NB4 (cell line): Measurements from ENCODE around the gene WASF3.

ENCODE experiments used
- MYC ChIP-seq: IDR thresholded peaks from 2 replicates; pipeline ENCODE4 v1.6.1; 2011; ENCODE audit warnings: low read depth, low read length
- POLR2A ChIP-seq: IDR thresholded peaks from 2 replicates; pipeline ENCODE4 v1.6.1; 2011; ENCODE audit warnings: mild to moderate bottlenecking; ENCODE audit not compliant: insufficient read length; ENCODE audit errors: extremely low read depth
- TF ChIP-seq, protein P1 (sequence below): IDR thresholded peaks from one replicate; pipeline ENCODE4 v1.5.1; 2012; ENCODE audit warnings: low read depth, low read length
- TF ChIP-seq, protein P2 (sequence below): IDR thresholded peaks from 2 replicates; pipeline ENCODE4 v1.6.1; 2011; ENCODE audit warnings: low read depth, low read length

DNA sequence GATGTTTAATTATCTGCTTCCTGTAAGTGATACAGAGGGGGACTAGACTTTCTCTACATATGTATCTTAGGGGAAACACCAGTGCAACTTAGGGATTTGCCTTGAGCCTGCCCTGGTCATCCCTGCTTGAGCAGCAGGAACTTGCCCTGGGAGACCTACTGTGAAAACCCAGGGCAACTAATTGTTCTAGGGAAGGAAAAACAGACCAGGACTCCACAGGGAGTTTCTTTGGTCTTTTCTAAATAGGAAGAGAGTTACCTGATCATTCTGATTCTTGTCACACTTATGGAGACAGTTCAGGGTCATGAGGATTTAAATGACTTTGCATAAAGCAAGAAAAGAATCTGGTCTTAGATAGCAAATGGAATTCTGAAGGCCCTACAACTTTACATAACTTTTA lies 89.1 kb downstream of the WASF3 start:
- TF ChIP-seq POLR2A (no peak), MYC (no peak)
- TF ChIP-seq, protein P1, sequence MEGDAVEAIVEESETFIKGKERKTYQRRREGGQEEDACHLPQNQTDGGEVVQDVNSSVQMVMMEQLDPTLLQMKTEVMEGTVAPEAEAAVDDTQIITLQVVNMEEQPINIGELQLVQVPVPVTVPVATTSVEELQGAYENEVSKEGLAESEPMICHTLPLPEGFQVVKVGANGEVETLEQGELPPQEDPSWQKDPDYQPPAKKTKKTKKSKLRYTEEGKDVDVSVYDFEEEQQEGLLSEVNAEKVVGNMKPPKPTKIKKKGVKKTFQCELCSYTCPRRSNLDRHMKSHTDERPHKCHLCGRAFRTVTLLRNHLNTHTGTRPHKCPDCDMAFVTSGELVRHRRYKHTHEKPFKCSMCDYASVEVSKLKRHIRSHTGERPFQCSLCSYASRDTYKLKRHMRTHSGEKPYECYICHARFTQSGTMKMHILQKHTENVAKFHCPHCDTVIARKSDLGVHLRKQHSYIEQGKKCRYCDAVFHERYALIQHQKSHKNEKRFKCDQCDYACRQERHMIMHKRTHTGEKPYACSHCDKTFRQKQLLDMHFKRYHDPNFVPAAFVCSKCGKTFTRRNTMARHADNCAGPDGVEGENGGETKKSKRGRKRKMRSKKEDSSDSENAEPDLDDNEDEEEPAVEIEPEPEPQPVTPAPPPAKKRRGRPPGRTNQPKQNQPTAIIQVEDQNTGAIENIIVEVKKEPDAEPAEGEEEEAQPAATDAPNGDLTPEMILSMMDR, result no peak
- TF ChIP-seq, protein P2, sequence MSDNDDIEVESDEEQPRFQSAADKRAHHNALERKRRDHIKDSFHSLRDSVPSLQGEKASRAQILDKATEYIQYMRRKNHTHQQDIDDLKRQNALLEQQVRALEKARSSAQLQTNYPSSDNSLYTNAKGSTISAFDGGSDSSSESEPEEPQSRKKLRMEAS, result no peak
